Nephron (organoid): ENCODE data around the gene DOCK10.
A peak's percentile ranks its signal among the peaks of the same experiment; 100 is the strongest.

Experiments
- H3K27ac Mint-ChIP-seq, 3 experiments: 2 replicates each; pipeline ENCODE4 v1.8.0; 2020; ENCODE audit warnings: mixed read lengths in 3 of 3, mild to moderate bottlenecking in 2 of 3, moderate library complexity in 1 of 3
- H3K27me3 Mint-ChIP-seq: 2 replicates; pipeline ENCODE4 v1.8.0; 2021; ENCODE audit warnings: low read depth, mild to moderate bottlenecking, moderate library complexity, mixed read lengths
- H3K36me3 Mint-ChIP-seq: 2 replicates; pipeline ENCODE4 v1.8.0; 2020; ENCODE audit warnings: low read depth, mixed read lengths
- H3K4me1 Mint-ChIP-seq: 2 replicates; pipeline ENCODE4 v1.8.0; 2020; ENCODE audit warnings: mixed read lengths
- H3K4me3 Mint-ChIP-seq, 3 experiments: 2 replicates each; pipeline ENCODE4 v1.8.0; 2020; ENCODE audit warnings: mild to moderate bottlenecking in 3 of 3, mixed read lengths in 3 of 3, moderate library complexity in 2 of 3
- H3K9me3 Mint-ChIP-seq: 2 replicates; pipeline ENCODE4 v1.8.0; 2020; ENCODE audit warnings: mixed read lengths
- CTCF ChIP-seq, 3 experiments: fragments of 200-600 bp; sonication (generic); IDR thresholded peaks; one replicate each; pipeline ENCODE4 v1.5.0; 2021; ENCODE audit warnings: antibody characterized with exemption in 3 of 3; ENCODE audit not compliant: unreplicated experiment in 3 of 3

DOCK10 gene

GRCh38 chr2:225041851-225042799 lies at the start of gene DOCK10:
DOCK10 (minus strand) TSS chr2:225042468; CDS start chr2:225042374, 94 bp downstream.
- H3K27me3 Mint-ChIP-seq: peaks cover 66% of the 10 kb centered on the region
- peak within 1 kb of the TSS; percentile 80 to 87 (median 86) for H3K4me3 Mint-ChIP-seq
- H3K4me1 Mint-ChIP-seq: peaks cover 13% of the 10 kb centered on the region
- no peaks in the 10 kb centered on the region for H3K9me3 Mint-ChIP-seq
- H3K27ac Mint-ChIP-seq: peak within 1 kb of the TSS in 1 of 3 experiments; percentile 12
- TF ChIP-seq CTCF (IDR thresholded peaks at IDR 0.05; ENCODE audit: unreplicated experiment in 3 of 3): no peak
- H3K36me3 Mint-ChIP-seq: no peaks in the 10 kb centered on the region

- Mint-ChIP-seq H3K4me3 (no peak overlapping the region), H3K9me3 (no peaks in the 10 kb centered on the region), H3K27me3 (peaks cover 3% of the 10 kb centered on the region), H3K4me1 (no peaks in the 10 kb centered on the region), H3K36me3 (no peaks in the 10 kb centered on the region), H3K27ac (no peak overlapping the region)
- no peak for TF ChIP-seq CTCF (IDR thresholded peaks at IDR 0.05; ENCODE audit: unreplicated experiment in 3 of 3)
These were observed 49.1 kb upstream of the DOCK10 start for GRCh38 chr2:225091336-225091735.

GRCh38 chr2:225090746-225091145 lies 48.5 kb upstream of the DOCK10 start:
- H3K27ac Mint-ChIP-seq: no peak overlapping the region
- no peaks in the 10 kb centered on the region for H3K4me1 Mint-ChIP-seq
- H3K9me3 Mint-ChIP-seq: no peaks in the 10 kb centered on the region
- H3K4me3 Mint-ChIP-seq: no peak overlapping the region
- H3K36me3 Mint-ChIP-seq: no peaks in the 10 kb centered on the region
- no peak for TF ChIP-seq CTCF (IDR thresholded peaks at IDR 0.05; ENCODE audit: unreplicated experiment in 3 of 3)
- H3K27me3 Mint-ChIP-seq: peaks cover 3% of the 10 kb centered on the region

GRCh38 chr2:225086915-225087314 lies 44.6 kb upstream of the DOCK10 start:
- no peaks in the 10 kb centered on the region for H3K36me3 Mint-ChIP-seq

GRCh38 chr2:225086439-225086838 lies 44.2 kb upstream of the DOCK10 start:
- Mint-ChIP-seq H3K4me1 (no peaks in the 10 kb centered on the region), H3K27ac (no peak overlapping the region), H3K27me3 (no peaks in the 10 kb centered on the region), H3K9me3 (no peaks in the 10 kb centered on the region), H3K36me3 (no peaks in the 10 kb centered on the region), H3K4me3 (no peak overlapping the region)
- TF ChIP-seq CTCF (IDR thresholded peaks at IDR 0.05; ENCODE audit: unreplicated experiment in 3 of 3): no peak

More at GRCh38 chr2:225086915-225087314, 44.6 kb upstream of the DOCK10 start:
- Mint-ChIP-seq H3K4me3 (no peak overlapping the region), H3K27ac (no peak overlapping the region), H3K27me3 (no peaks in the 10 kb centered on the region), H3K4me1 (no peaks in the 10 kb centered on the region), H3K9me3 (no peaks in the 10 kb centered on the region)
- no peak for TF ChIP-seq CTCF (IDR thresholded peaks at IDR 0.05; ENCODE audit: unreplicated experiment in 3 of 3)
